Measurements from ENCODE around the gene CRLF1.

The CRLF1 gene

DNA sequence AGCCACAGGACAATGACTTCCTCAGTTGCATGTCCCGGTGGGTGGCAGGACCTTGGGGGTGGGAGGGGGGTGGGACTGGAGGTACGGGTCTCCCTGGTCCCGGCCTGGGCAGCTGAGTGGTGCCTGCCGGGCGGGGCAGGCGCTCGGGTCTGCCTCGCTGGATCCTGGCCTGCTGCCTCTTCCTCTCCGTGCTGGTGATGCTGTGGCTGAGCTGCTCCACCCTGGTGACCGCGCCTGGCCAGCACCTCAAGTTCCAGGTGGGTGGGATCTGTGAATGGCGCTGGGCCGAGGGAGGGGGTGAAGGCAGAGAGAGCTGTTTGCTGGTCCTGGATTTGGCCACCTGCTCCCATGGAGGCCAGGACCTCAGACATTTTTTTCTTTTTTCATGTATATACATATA lies 11.6 kb upstream of the CRLF1 start:
- peaks cover 11 to 44% (median 30%) of the 10 kb centered on the region in 5 donors for H3K27me3 ChIP-seq (ENCODE audit: control insufficient read depth in 5 of 5, insufficient read depth in 4 of 5, low read length in 5 of 5)
- H3K36me3 ChIP-seq (ENCODE audit: control insufficient read depth in 5 of 5, insufficient read depth in 5 of 5, low read length in 5 of 5): no peaks in the 10 kb centered on the region
- H3K9ac ChIP-seq (ENCODE audit: low read length in 5 of 5): no peak overlapping the region
- H3K9me3 ChIP-seq (ENCODE audit: control insufficient read depth in 5 of 5, low read length in 5 of 5): no peaks in the 10 kb centered on the region
- no peak overlapping the region for H3K27ac ChIP-seq (ENCODE audit: low read depth, low read length)
- H3K4me3 ChIP-seq (ENCODE audit: low read depth in 1 of 5, low read length in 5 of 5): no peak overlapping the region
- peaks cover 0 to 1% (median 0%) of the 10 kb centered on the region in 5 donors for H3K4me1 ChIP-seq (ENCODE audit: control insufficient read depth in 5 of 5, insufficient read depth in 5 of 5, low read length in 5 of 5)

DNA sequence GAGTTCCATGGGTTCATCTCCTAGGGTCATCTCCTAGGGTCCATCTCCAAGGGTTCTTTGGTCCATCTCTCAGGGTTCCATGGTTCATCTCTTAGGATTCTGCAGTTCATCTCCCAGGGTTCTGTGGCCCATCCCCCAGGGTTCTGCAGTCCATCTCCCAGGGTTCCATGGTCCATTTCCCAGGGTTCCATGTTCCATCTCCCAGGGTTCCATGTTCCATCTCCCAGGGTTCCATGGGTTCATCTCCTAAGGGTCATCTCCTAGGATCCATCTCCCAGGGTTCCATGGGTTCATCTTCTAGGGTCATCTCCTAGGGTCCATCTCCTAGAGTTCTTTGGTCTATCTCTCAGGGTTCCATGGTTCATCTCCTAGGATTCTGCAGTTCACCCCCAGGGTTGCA lies 11.0 kb upstream of the CRLF1 start:
- Histone ChIP-seq H3K4me3 (ENCODE audit: low read depth in 1 of 5, low read length in 5 of 5) (no peak overlapping the region), H3K9me3 (ENCODE audit: control insufficient read depth in 5 of 5, low read length in 5 of 5) (no peaks in the 10 kb centered on the region), H3K4me1 (ENCODE audit: control insufficient read depth in 5 of 5, insufficient read depth in 5 of 5, low read length in 5 of 5) (peaks cover 0 to 8% (median 3%) of the 10 kb centered on the region in 5 donors), H3K36me3 (ENCODE audit: control insufficient read depth in 5 of 5, insufficient read depth in 5 of 5, low read length in 5 of 5) (no peaks in the 10 kb centered on the region), H3K9ac (ENCODE audit: low read length in 5 of 5) (no peak overlapping the region), H3K27me3 (ENCODE audit: control insufficient read depth in 5 of 5, insufficient read depth in 4 of 5, low read length in 5 of 5) (peaks cover 12 to 50% (median 37%) of the 10 kb centered on the region in 5 donors), H3K27ac (ENCODE audit: low read depth, low read length) (no peak overlapping the region)

GRCh38 chr19:18616023-18616422 lies 9.4 kb upstream of the CRLF1 start:
- Histone ChIP-seq H3K27me3 (ENCODE audit: control insufficient read depth in 5 of 5, insufficient read depth in 4 of 5, low read length in 5 of 5) (peaks cover 25 to 59% (median 50%) of the 10 kb centered on the region in 5 donors), H3K36me3 (ENCODE audit: control insufficient read depth in 5 of 5, insufficient read depth in 5 of 5, low read length in 5 of 5) (no peaks in the 10 kb centered on the region), H3K9ac (ENCODE audit: low read length in 5 of 5) (no peak overlapping the region), H3K4me1 (ENCODE audit: control insufficient read depth in 5 of 5, insufficient read depth in 5 of 5, low read length in 5 of 5) (peaks cover 0 to 22% (median 11%) of the 10 kb centered on the region in 5 donors), H3K4me3 (ENCODE audit: low read depth in 1 of 5, low read length in 5 of 5) (no peak overlapping the region), H3K27ac (ENCODE audit: low read depth, low read length) (no peak overlapping the region), H3K9me3 (ENCODE audit: control insufficient read depth in 5 of 5, low read length in 5 of 5) (no peaks in the 10 kb centered on the region)

DNA sequence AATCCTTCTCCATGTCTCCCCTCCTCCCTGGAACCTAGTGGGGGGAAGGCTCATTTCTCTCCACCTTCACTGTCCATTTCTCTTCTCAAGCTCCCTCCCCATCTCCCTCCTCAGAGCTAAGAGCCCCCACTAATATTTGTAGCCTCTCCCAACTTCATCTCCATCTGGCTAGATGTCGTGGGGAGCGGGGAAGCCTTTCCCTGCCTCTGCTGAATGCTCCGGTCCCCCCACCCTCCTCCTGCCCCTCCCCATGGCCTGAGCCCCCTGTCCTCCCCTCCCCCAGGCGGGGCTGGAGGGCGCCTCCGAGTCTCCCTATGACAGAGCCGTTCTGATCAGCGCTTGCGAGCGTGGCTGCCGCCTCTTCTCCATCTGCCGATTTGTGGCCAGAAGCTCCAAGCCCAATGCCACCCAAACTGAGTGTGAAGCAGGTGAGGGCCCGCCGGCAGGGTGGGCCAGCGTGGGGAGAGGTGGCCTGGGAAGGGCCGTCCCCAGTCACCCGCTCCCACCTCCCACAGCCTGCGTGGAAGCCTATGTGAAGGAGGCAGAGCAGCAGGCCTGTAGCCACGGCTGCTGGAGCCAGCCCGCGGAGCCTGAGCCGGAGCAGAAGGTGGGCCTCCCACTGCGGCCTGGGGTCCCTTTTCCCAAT lies 7.1 kb upstream of the CRLF1 start:
- Histone ChIP-seq H3K27me3 (ENCODE audit: control insufficient read depth in 5 of 5, insufficient read depth in 4 of 5, low read length in 5 of 5) (peaks cover 43 to 81% (median 71%) of the 10 kb centered on the region in 5 donors), H3K9me3 (ENCODE audit: control insufficient read depth in 5 of 5, low read length in 5 of 5) (no peaks in the 10 kb centered on the region), H3K36me3 (ENCODE audit: control insufficient read depth in 5 of 5, insufficient read depth in 5 of 5, low read length in 5 of 5) (no peaks in the 10 kb centered on the region), H3K4me3 (ENCODE audit: low read depth in 1 of 5, low read length in 5 of 5) (no peak overlapping the region), H3K4me1 (ENCODE audit: control insufficient read depth in 5 of 5, insufficient read depth in 5 of 5, low read length in 5 of 5) (peaks cover 0 to 29% (median 11%) of the 10 kb centered on the region in 5 donors), H3K9ac (ENCODE audit: low read length in 5 of 5) (no peak overlapping the region), H3K27ac (ENCODE audit: low read depth, low read length) (no peak overlapping the region)

DNA sequence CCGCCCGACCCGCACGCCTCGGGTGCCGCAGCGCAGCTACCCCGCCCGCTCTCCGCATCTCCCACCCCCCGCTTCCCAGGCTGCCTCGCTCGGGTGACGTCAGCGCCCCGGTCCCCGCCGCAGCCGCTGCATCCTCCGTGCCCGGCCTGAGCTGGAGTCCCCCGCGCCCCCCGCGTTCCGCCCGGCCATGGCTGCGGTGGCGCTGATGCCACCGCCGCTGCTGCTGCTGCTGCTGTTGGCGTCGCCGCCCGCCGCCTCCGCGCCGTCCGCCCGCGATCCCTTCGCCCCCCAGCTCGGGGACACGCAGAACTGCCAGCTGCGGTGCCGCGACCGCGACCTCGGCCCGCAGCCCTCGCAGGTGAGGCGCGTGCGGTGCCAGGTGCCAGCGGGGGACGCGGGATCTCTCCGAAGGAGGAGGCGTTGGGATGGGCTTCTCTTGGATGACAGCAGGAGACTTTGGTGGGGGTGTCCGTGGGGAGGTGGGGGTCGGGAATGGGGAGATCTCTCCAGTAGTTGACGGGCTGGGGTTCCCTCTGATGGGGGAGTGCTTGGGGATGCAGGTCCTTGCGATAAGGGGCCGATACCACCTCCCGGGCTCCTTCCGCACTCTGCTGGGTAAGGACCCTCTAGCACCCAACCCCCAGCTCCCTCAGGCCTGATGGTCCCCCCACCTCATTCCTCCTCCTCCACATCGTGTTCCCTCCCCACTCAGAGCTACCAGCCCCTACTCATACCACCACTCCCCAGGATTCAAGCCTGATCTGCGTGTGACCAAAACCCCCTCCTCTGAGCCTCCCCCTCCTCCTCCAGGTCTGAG lies 6.4 kb upstream of the CRLF1 start, which contains the start of gene TMEM59L:
Gene TMEM59L (plus strand): TSS at position 99 of the 817 bp plus-strand sequence. CDS start 89 bp downstream, at position 188.
- no peaks in the 10 kb centered on the region for H3K9me3 ChIP-seq (ENCODE audit: control insufficient read depth in 5 of 5, low read length in 5 of 5)
- peaks cover 50 to 88% (median 78%) of the 10 kb centered on the region in 5 donors for H3K27me3 ChIP-seq (ENCODE audit: control insufficient read depth in 5 of 5, insufficient read depth in 4 of 5, low read length in 5 of 5)
- no peak within 1 kb of the TSS for H3K27ac ChIP-seq (ENCODE audit: low read depth, low read length)
- no peaks in the 10 kb centered on the region for H3K36me3 ChIP-seq (ENCODE audit: control insufficient read depth in 5 of 5, insufficient read depth in 5 of 5, low read length in 5 of 5)
- H3K4me3 ChIP-seq (ENCODE audit: low read depth in 1 of 5, low read length in 5 of 5): peak within 1 kb of the TSS in 3 of 5 donors; percentile 38 to 56 (median 40)
- H3K9ac ChIP-seq (ENCODE audit: low read length in 5 of 5): no peak within 1 kb of the TSS
- H3K4me1 ChIP-seq (ENCODE audit: control insufficient read depth in 5 of 5, insufficient read depth in 5 of 5, low read length in 5 of 5): peaks cover 0 to 30% (median 11%) of the 10 kb centered on the region in 5 donors

GRCh38 chr19:18612051-18612771 lies 5.6 kb upstream of the CRLF1 start:
- peak overlapping the region in 3 of 5 donors; percentile 38 to 56 (median 40) for H3K4me3 ChIP-seq (ENCODE audit: low read depth in 1 of 5, low read length in 5 of 5)
- H3K4me1 ChIP-seq (ENCODE audit: control insufficient read depth in 5 of 5, insufficient read depth in 5 of 5, low read length in 5 of 5): peaks cover 0 to 37% (median 19%) of the 10 kb centered on the region in 5 donors
- H3K9ac ChIP-seq (ENCODE audit: low read length in 5 of 5): no peak overlapping the region
- H3K36me3 ChIP-seq (ENCODE audit: control insufficient read depth in 5 of 5, insufficient read depth in 5 of 5, low read length in 5 of 5): no peaks in the 10 kb centered on the region
- H3K9me3 ChIP-seq (ENCODE audit: control insufficient read depth in 5 of 5, low read length in 5 of 5): no peaks in the 10 kb centered on the region
- no peak overlapping the region for H3K27ac ChIP-seq (ENCODE audit: low read depth, low read length)
- peaks cover 57 to 88% (median 79%) of the 10 kb centered on the region in 5 donors for H3K27me3 ChIP-seq (ENCODE audit: control insufficient read depth in 5 of 5, insufficient read depth in 4 of 5, low read length in 5 of 5)

DNA sequence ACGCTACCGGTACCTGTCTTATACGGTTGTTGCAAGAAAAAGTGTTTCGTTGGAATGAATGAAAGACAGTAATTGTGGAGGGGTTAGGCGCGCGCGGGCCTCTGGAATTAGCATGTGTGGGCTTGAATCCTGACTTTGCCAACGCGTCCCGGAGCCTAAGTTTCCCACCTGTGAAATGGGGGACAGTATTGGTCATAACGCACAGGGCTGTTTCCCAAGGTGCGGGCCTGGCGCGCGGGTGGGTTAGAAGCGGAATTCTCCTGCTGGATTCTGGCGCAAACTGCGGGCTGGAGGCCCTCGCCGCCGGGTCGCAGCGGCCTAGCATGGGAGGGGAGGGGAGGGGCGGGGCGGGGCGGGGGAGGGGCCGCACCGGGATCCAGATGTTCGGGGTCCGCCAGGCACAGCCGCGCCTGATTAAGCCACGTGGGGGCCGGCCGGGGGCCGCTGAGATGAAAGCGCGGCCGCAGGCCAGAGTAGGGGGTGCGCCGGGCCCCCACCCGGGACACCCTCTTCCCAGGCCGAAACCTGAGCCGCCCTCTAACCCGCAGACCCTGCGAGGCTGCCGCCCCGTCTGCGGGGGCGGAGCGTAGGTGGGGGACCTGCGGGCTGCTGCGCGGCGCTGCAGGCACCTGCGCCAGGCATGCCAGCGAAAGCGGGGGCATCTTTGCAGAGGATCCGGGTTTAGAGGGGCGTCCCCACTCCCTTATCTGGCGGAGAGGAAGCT lies 4.9 kb upstream of the CRLF1 start:
- peak overlapping the region in 2 of 5 donors; percentile 9 to 22 for H3K4me3 ChIP-seq (ENCODE audit: low read depth in 1 of 5, low read length in 5 of 5)
- H3K27ac ChIP-seq (ENCODE audit: low read depth, low read length): no peak overlapping the region
- H3K9me3 ChIP-seq (ENCODE audit: control insufficient read depth in 5 of 5, low read length in 5 of 5): no peaks in the 10 kb centered on the region
- H3K9ac ChIP-seq (ENCODE audit: low read length in 5 of 5): no peak overlapping the region
- no peaks in the 10 kb centered on the region for H3K36me3 ChIP-seq (ENCODE audit: control insufficient read depth in 5 of 5, insufficient read depth in 5 of 5, low read length in 5 of 5)
- peaks cover 59 to 83% (median 74%) of the 10 kb centered on the region in 5 donors for H3K27me3 ChIP-seq (ENCODE audit: control insufficient read depth in 5 of 5, insufficient read depth in 4 of 5, low read length in 5 of 5)
- H3K4me1 ChIP-seq (ENCODE audit: control insufficient read depth in 5 of 5, insufficient read depth in 5 of 5, low read length in 5 of 5): peaks cover 0 to 40% (median 22%) of the 10 kb centered on the region in 5 donors

DNA sequence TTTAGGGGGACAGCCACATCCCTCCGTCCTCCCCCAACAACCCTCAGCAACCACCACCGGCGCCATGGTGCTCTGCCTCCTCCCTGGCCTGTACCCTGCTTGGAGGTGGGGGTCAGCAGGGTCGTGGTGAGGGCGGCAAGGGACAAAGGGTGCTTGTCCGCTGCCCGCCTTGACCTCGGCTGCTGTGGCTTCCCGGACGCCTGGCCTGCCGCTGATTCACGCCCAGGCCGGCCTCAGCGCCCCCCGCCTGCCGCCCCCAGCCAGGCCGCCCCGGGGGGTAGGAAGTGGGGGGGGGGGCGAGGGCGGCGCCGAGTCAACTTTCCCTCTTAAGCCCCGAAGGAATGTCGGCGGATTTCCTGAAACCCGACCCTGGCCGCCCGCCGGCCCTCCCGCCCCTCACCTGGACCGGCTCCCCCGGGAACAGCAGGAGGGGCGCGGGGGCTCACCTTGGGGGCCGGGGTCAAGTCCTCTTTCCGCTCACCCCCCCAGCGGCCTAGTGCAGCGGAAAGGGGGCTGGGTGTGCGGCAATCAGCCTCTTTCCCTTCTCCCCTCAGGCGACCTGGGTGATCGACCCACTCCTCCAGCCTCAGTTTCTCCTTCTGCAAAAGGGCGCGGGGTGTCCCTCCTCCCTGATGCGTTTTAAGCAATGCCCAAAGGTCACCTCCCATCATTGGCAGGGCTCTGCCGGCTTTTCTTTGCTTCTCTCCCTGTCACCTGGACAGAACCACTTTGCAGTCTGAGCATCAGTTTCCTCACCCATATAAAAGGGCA lies 4.1 kb upstream of the CRLF1 start:
- peaks cover 64 to 85% (median 76%) of the 10 kb centered on the region in 5 donors for H3K27me3 ChIP-seq (ENCODE audit: control insufficient read depth in 5 of 5, insufficient read depth in 4 of 5, low read length in 5 of 5)
- no peak overlapping the region for H3K9ac ChIP-seq (ENCODE audit: low read length in 5 of 5)
- H3K27ac ChIP-seq (ENCODE audit: low read depth, low read length): no peak overlapping the region
- no peaks in the 10 kb centered on the region for H3K36me3 ChIP-seq (ENCODE audit: control insufficient read depth in 5 of 5, insufficient read depth in 5 of 5, low read length in 5 of 5)
- H3K4me1 ChIP-seq (ENCODE audit: control insufficient read depth in 5 of 5, insufficient read depth in 5 of 5, low read length in 5 of 5): peaks cover 0 to 40% (median 22%) of the 10 kb centered on the region in 5 donors
- no peaks in the 10 kb centered on the region for H3K9me3 ChIP-seq (ENCODE audit: control insufficient read depth in 5 of 5, low read length in 5 of 5)
- peak overlapping the region in 1 of 5 donors; percentile 22 for H3K4me3 ChIP-seq (ENCODE audit: low read depth in 1 of 5, low read length in 5 of 5)

- no peaks in the 10 kb centered on the region for H3K36me3 ChIP-seq (ENCODE audit: control insufficient read depth in 5 of 5, insufficient read depth in 5 of 5, low read length in 5 of 5)
- no peak overlapping the region for H3K4me3 ChIP-seq (ENCODE audit: low read depth in 1 of 5, low read length in 5 of 5)
- H3K27me3 ChIP-seq (ENCODE audit: control insufficient read depth in 5 of 5, insufficient read depth in 4 of 5, low read length in 5 of 5): peaks cover 70 to 88% (median 79%) of the 10 kb centered on the region in 5 donors
- H3K27ac ChIP-seq (ENCODE audit: low read depth, low read length): no peak overlapping the region
- peaks cover 0 to 40% (median 22%) of the 10 kb centered on the region in 5 donors for H3K4me1 ChIP-seq (ENCODE audit: control insufficient read depth in 5 of 5, insufficient read depth in 5 of 5, low read length in 5 of 5)
- no peaks in the 10 kb centered on the region for H3K9me3 ChIP-seq (ENCODE audit: control insufficient read depth in 5 of 5, low read length in 5 of 5)
- H3K9ac ChIP-seq (ENCODE audit: low read length in 5 of 5): no peak overlapping the region
Observed at GRCh38 chr19:18610245-18610555, 3.6 kb upstream of the CRLF1 start.

Data from subcutaneous abdominal adipose tissue (tissue), 5 donors.